Caki2 (cell line): ENCODE measurements around the gene PPP1R13B. TPM values are rescaled to one million over a fixed set of nuclear protein-coding genes. Genes with fewer than 3 reads are reported as not detected.

Experiments
- DNase-seq: peaks from one replicate; pipeline ENCODE4 v3.0.0-alpha.2; 2015; ENCODE audit warnings: low read depth
- in situ Hi-C: cut with HindIII; loops from 2 replicates; pipeline ENCODE4 v1.10.0; 2016; ENCODE audit warnings: low sequenced_read_pairs, low pct_unique_long_range_greater_than_20kb, mixed read lengths
- total RNA-seq: library from RNA; depleted of rRNA; stranded (reverse); fragments of >200 nt; shearing (Covaris generic); gene quantifications from 2 replicates; pipeline ENCODE4 v1.2.3, GENCODE V29; 2014; ENCODE audit warnings: low replicate concordance

The PPP1R13B gene
- total RNA-seq, 1 experiment from 2014 or later = 2.5 TPM

- in situ Hi-C loops = no loop called here
- DNase-seq = no peak
Observed at GRCh38 chr14:103763730-103764488, 83.5 kb downstream of the PPP1R13B start.

- in situ Hi-C loops = no loop called here
- no peak for DNase-seq
Observed at GRCh38 chr14:103762541-103762940, 84.8 kb downstream of the PPP1R13B start.

GRCh38 chr14:103762036-103762435 is 85.3 kb downstream of the PPP1R13B start:
- DNase-seq = no peak
- in situ Hi-C loops = no loop called here

- in situ Hi-C loops = no loop called here
- no peak for DNase-seq
Observed at GRCh38 chr14:103758059-103758776, 89.2 kb downstream of the PPP1R13B start.

- no peak for DNase-seq
- in situ Hi-C loops = no loop called here
Observed at GRCh38 chr14:103755060-103755459, 92.3 kb downstream of the PPP1R13B start.

- in situ Hi-C loops = no loop called here
- DNase-seq = no peak
Observed at GRCh38 chr14:103753774-103754173, 93.6 kb downstream of the PPP1R13B start.

- in situ Hi-C loops = no loop called here
Observed at GRCh38 chr14:103749860-103750259, 97.5 kb downstream of the PPP1R13B start.

GRCh38 chr14:103749452-103749851 is 97.9 kb downstream of the PPP1R13B start:
- DNase-seq = no peak
- in situ Hi-C loops = no loop called here

More at GRCh38 chr14:103749860-103750259, 97.5 kb downstream of the PPP1R13B start:
- no peak for DNase-seq

- in situ Hi-C loops = no loop called here
- DNase-seq = no peak
Observed at GRCh38 chr14:103748534-103748857, 98.9 kb downstream of the PPP1R13B start.

- no peak for DNase-seq
- in situ Hi-C loops = no loop called here
Observed at GRCh38 chr14:103746701-103747100, 100.7 kb downstream of the PPP1R13B start.

- DNase-seq = no peak
- in situ Hi-C loops = no loop called here
Observed at GRCh38 chr14:103745424-103745823, 102.0 kb downstream of the PPP1R13B start.

GRCh38 chr14:103744621-103745395 is 102.6 kb downstream of the PPP1R13B start:
- in situ Hi-C loops = no loop called here
- no peak for DNase-seq

- no peak for DNase-seq
- in situ Hi-C loops = no loop called here
Observed at GRCh38 chr14:103743691-103744090, 103.7 kb downstream of the PPP1R13B start.

- in situ Hi-C loops = no loop called here
- no peak for DNase-seq
Observed at GRCh38 chr14:103742499-103743255, 104.7 kb downstream of the PPP1R13B start.

- in situ Hi-C loops = no loop called here
- DNase-seq = no peak
Observed at GRCh38 chr14:103741876-103742275, 105.5 kb downstream of the PPP1R13B start.

- in situ Hi-C loops = no loop called here
- DNase-seq = no peak
Observed at GRCh38 chr14:103740991-103741689, 106.2 kb downstream of the PPP1R13B start.

GRCh38 chr14:103739793-103740501 is 107.4 kb downstream of the PPP1R13B start:
- in situ Hi-C loops = no loop called here
- DNase-seq = no peak
